ENCODE data around the gene CTU2. TPM values are rescaled to one million over a fixed set of nuclear protein-coding genes. Genes with fewer than 3 reads are reported as not detected.

Gene CTU2
- total RNA-seq, 2 experiments from 2014 or later = 37.1 to 37.8 TPM

- H3K9me3 Mint-ChIP-seq = no peaks in the 10 kb centered on the region
- DNase-seq = no peak
- no peaks in the 10 kb centered on the region for H3K4me1 Mint-ChIP-seq (ENCODE audit: low read depth)
- intact Hi-C loops (cut with micrococcal nuclease) = no loop called here
- H3K27ac Mint-ChIP-seq = no peak overlapping the region
- ATAC-seq = no peak
- ChIA-PET POLR2A (interaction anchor here (1.0 kb wide), 1 partner anchor 24 kb away, joined by 4 read pairs; no protein-coding TSS in a partner anchor), CTCF (interaction anchor here (1.1 kb wide), 1 partner anchor 9 kb away, joined by 3 read pairs; no protein-coding TSS in a partner anchor)
- no peak overlapping the region for H3K4me3 Mint-ChIP-seq
- H3K27me3 Mint-ChIP-seq = no peaks in the 10 kb centered on the region
- no peak for TF ChIP-seq CTCF (IDR thresholded peaks at IDR 0.05)
- no peaks in the 10 kb centered on the region for H3K36me3 Mint-ChIP-seq (ENCODE audit: low read depth)
These were observed 32.5 kb upstream of the CTU2 start for GRCh38 chr16:88673716-88674379.

- intact Hi-C loops (cut with micrococcal nuclease) = no loop called here
- no peak for ATAC-seq
- DNase-seq = no peak
- H3K9me3 Mint-ChIP-seq = no peaks in the 10 kb centered on the region
- peaks cover 9% of the 10 kb centered on the region for H3K4me1 Mint-ChIP-seq (ENCODE audit: low read depth)
- no peak for TF ChIP-seq CTCF (IDR thresholded peaks at IDR 0.05)
- ChIA-PET CTCF (interaction anchor here (1.3 kb wide), 1 partner anchor 14 kb away, joined by 6 read pairs; the partner anchor contains the start of gene MVD), POLR2A (interaction anchor here (1.0 to 2.2 kb wide), 2 partner anchors 10 to 12 kb away, joined by 3 to 7 read pairs; no protein-coding TSS in a partner anchor)
- H3K27me3 Mint-ChIP-seq = no peaks in the 10 kb centered on the region
- H3K4me3 Mint-ChIP-seq = no peak overlapping the region
- H3K36me3 Mint-ChIP-seq (ENCODE audit: low read depth) = peaks cover 2% of the 10 kb centered on the region
- H3K27ac Mint-ChIP-seq = no peak overlapping the region
These were observed 29.6 kb upstream of the CTU2 start for GRCh38 chr16:88676502-88677242.

GRCh38 chr16:88677721-88678120 is 28.6 kb upstream of the CTU2 start:
- POLR2A ChIA-PET = interaction anchor here (0.7 to 2.2 kb wide), 3 partner anchors 8 to 13 kb away, joined by 4 to 7 read pairs (median 6); no protein-coding TSS in a partner anchor
- peaks cover 18% of the 10 kb centered on the region for H3K4me1 Mint-ChIP-seq (ENCODE audit: low read depth)
- CTCF ChIA-PET = interaction anchor here (1.3 kb wide), 1 partner anchor 15 kb away, joined by 6 read pairs; the partner anchor contains the start of gene MVD

GRCh38 chr16:88678224-88678979 is 27.9 kb upstream of the CTU2 start:
- CTCF ChIA-PET = no interaction called here
- Mint-ChIP-seq H3K4me3 (no peak overlapping the region), H3K9me3 (no peaks in the 10 kb centered on the region), H3K27ac (no peak overlapping the region), H3K4me1 (ENCODE audit: low read depth) (peaks cover 18% of the 10 kb centered on the region), H3K36me3 (ENCODE audit: low read depth) (peaks cover 2% of the 10 kb centered on the region), H3K27me3 (no peaks in the 10 kb centered on the region)
- ATAC-seq = no peak
- POLR2A ChIA-PET = interaction anchor here (1.6 kb wide), 1 partner anchor 9 kb away, joined by 6 read pairs; no protein-coding TSS in a partner anchor
- TF ChIP-seq CTCF (IDR thresholded peaks at IDR 0.05) = no peak
- intact Hi-C loops (cut with micrococcal nuclease) = no loop called here
- DNase-seq = no peak

More at GRCh38 chr16:88677721-88678120, 28.6 kb upstream of the CTU2 start:
- H3K27me3 Mint-ChIP-seq = no peaks in the 10 kb centered on the region
- no peak overlapping the region for H3K27ac Mint-ChIP-seq
- no peak for ATAC-seq
- DNase-seq = no peak
- no peak for TF ChIP-seq CTCF (IDR thresholded peaks at IDR 0.05)
- intact Hi-C loops (cut with micrococcal nuclease) = no loop called here
- no peak overlapping the region for H3K4me3 Mint-ChIP-seq
- peaks cover 2% of the 10 kb centered on the region for H3K36me3 Mint-ChIP-seq (ENCODE audit: low read depth)
- H3K9me3 Mint-ChIP-seq = no peaks in the 10 kb centered on the region
